Medulla oblongata (tissue), 1 donor: ENCODE results near the gene COMMD6.
"Not testable (repeated sequence)": the region's sequence is repeated elsewhere in the genome, so short reads cannot be mapped to it uniquely, and the experiment has no call there.

ENCODE experiments used
- DNase-seq: peaks from one replicate; pipeline ENCODE4 v3.0.0-alpha.2; 2015; ENCODE audit errors: extremely low spot score

COMMD6 gene

GRCh38 chr13:75537401-75538365 is at the start of gene COMMD6:
COMMD6 (minus strand) TSS chr13:75537841; CDS start chr13:75537805, 36 bp downstream.
- peak; percentile 88 for DNase-seq

DNA sequence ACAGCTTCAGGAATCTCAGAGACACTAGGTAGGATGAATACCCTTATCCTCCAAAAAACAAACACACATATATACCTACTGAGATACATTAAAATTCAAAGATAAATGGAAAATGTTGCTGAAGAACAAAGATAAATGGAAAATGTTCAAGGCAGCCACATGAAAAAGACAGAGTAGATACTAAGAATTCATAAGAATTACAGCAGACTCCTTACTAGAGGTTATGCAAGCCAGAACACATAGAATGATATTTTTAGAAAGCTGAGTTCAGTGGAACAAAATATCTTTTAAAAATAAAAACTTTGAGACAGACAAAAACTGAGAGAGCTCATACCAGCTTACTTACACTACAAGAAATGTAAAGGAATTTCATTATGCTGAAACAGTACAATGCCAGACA is 47.5 kb upstream of the COMMD6 start:
- no peak for DNase-seq

DNA sequence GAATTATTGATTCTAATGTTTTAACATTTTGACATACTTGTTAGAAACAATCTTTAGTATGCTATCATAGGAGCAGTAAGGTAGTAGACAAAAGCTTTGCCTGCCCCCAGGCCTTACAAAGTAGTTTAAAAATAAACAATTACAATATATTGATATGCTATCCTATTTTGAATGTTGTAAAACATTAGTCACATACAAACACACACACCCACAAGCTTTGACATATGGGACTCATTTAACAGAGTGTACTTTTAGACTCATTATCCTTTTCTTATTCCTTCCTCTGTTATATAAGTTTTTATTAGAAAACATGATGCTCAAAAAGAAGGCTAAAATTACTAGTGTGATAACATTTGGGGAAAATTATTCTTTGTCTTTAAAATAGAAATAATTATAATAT is 45.5 kb upstream of the COMMD6 start:
- no peak for DNase-seq

DNA sequence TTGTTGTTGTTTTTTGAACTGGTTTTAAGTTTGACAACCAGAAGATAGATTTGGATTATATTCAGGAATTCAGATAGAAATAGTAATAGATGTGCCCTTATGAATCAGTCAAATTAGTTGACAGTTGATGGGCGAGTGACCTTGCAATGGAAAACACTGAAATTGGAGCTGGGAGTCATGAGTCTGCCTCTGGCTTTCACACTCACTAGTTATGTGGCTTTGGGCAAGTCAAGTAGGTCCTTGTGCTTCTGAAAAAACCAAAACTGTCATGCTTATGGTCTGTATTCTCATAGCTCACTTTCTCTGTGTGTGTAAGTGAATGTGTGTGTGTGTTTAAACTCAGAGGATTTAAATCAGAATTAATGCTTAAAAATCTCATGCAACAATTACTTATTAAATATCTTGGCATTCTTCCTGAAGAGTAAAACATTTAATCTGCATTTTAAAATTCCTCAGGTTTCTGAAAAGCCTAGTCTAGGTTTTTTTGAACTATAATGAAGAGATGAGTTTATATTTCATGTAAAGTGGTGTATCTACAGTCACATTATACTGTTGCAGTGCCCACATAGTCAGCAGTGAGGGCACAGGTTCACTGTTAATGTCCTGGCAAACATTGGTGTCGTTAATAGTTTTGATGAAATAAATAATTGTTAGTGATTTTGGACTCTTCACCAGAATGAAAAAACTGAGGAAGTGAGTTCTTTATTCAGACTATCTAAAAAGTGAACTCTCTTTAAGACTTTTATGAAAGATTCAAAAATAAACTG is 44.4 kb upstream of the COMMD6 start:
- DNase-seq: no peak

- DNase-seq: no peak
Measured at GRCh38 chr13:75579529-75579928, 41.9 kb upstream of the COMMD6 start.

DNA sequence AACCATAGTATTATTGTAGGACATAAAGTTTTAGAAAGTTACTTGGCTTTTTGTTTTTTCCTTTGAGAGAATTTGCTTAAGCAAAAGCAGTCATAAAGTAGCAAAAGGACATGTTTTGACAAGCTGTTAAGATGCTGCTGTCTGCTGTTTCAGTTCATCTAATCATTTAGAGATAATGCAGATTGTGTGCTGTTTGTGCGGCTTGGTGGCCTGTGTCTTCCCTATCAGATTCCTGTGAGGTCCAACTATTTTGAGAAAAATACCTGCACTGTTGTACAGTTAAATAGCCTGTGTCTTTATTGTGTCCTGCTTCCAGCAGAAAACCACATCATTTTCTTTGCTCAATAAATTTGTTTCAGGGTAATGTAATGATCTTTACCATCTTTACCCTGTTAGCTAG is 31.9 kb upstream of the COMMD6 start:
- no peak for DNase-seq

DNA sequence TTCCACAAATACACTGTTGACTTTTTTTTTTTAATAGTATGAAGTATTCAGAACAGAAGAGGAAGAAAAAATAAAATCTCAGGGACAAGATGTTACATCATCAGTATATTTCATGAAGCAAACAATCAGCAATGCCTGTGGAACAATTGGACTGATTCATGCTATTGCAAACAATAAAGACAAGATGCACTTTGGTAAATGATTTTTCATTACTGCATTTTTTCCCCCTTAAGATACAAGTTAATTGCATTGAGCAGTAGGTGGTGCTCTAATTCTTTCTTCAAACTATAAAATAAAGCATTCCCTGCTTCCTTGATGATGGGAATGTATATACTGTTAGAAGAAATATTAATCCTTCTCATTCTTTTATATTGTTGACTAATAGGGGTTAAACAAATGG is 29.0 kb upstream of the COMMD6 start:
- no peak for DNase-seq

DNA sequence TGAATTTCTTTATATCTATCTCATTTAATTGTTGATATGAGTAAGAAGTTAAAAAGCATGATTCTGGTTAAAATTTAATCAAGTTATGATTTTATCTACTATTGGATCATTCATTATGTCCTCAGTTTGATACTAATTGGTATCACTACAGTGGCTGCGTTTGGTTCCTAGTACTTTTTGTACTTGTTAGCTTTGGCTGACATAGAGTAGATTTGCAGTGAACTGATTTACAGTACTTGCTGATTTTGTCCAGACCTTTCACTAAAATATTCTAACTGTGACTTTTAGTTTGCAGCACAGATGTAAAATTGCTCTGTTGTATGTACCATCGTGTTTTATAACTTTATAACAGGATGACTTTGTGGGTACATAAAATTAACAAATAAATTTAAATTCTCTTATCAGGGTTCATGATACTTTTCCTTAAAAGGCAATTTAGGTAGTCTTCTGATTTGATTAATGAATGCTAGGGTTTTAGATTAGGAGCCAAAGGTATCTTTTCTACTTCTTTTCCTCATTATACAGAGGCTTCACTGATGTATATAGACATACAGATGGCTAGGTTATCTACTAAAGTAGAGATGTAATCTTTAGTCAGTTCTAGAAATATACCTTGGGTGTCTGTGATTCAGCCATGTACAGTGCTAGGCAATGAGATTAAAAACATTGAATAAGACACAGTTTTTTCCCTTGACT is 20.7 kb upstream of the COMMD6 start:
- no peak for DNase-seq

DNA sequence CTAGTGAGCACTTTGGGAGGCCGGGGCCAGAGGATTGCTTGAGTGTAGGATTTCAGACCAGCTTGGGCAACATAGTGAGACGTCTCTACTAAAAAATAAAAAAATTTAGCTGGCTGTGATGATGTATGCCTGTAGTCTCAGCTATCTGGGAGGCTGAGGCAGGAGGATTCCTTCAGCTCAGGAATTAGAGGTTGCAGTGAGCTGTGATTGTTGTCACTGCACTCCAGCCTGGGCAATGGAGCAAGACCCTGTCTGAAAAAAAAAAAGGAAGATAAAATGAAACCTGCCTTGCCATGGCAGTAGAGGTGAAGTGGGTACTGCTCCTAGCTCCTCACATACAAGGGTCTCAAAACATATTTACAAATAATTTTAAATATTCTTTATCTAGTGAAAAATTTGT is 19.3 kb upstream of the COMMD6 start:
- no peak for DNase-seq

DNA sequence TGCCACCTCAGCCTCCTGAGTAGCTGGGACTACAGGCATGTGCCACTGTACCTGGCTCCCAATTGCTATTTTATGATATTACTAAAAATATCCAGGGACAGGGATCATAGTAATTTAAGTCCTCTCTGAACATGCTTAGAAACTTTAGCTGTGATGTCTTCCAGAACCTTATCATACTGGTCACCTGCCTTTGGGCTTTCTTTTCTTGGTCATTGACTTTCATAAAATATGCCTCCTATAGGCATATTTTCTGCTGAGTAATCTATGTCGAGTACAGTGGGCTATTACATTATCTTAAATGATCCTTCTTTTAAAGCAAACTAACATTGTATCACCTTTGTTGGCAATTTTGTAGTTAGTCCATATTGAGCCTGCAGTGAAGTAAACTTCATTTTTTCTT is 18.2 kb upstream of the COMMD6 start:
- DNase-seq: no peak

DNA sequence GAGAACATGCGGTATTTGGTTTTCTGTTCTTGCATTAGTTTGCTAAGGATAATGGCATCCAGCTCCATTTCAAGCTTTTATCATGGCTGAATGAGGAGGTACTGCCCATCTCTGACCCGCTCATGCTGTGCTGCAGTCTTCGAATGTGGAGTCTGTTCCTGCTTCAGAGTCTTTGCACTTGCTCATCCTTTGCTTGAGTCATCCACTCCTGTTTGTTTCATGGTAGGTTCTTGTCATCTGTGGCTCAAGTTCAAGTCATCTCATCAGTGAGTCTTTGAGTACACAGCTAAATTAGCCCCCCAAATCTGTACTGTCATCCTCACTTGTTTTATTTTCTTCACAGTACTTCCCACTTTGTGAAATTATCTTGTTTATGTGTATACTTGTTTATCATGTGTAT is 17.3 kb upstream of the COMMD6 start:
- no peak for DNase-seq

DNA sequence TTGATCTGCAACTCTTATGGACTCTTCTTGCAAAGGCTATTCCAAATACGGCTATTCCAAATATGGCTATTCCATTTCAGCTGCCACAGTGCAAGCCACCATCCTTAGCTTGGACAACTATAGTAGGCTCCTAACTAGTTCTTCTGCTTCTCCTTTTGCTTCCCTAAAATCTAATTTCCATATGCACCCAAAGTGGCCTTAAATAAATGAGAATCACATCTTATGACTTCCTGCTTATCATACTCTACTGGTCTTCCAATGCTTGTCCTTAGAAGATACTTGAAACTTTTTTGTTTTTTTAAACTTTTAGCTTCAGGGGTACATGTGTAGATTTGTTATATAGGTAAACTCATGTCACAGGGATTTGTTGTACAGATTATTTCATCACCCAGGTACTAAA is 16.8 kb upstream of the COMMD6 start:
- no peak for DNase-seq

DNA sequence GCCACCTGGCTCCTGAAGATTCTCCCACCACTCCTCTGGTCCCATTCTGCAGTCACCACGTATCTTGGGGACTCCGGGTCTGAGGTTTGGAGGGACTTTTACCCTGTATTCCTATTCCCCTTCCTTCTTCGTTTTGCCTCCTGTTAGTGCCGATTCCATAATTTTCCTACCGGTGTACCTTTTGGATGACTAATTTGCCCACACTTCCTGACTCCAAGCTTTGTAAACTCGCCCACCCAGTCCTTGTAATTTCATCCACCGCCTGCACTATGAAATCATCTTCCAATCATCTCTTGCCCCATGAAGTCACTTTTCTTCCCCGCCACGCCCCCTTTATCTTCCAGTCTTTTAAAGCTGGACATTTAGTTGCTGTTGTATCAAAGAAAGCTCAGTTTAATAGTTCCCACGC is 12.5 kb upstream of the COMMD6 start:
- no peak for DNase-seq

DNA sequence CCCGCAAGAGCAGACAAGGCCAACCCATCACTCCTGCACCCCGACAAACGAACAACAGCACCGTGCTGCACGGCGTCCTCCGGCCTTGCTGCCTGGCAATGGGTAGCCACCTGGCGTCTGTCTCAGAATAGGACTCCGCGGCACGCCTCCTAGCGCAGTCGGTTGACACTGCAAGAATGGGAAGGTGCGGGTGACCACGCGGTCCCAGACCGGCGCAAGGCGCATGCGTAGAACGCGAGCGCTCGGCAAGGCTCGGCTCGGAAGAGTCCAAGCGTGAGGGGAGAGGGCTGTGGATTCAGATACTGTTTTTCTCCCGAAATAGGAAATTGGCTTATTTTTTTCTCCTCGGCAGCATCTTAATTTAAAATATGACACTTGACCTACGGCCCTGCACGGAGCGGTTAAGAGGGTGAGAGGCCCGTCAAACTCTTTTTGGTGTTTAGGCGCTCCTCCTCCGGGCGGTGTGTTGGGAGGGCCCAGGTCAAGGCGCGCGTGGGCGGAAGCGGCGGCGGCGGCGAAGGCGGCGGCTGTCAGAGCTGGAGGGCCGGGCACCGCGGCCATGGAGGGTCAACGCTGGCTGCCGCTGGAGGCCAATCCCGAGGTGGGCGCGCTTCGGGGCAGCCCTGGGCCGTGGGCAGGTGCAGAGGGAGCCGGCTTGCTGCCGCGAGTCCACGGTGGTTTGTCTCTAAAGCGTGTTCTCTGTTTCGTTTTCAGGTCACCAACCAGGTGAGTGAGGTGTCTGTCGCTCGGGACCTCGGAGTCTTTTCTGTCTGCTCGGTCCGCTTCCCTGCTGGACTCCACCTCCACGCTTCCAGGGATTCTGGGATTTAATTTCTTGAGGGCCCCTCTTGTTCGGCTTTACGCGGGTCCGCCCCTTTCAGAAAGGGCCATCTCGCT is 11.9 kb upstream of the COMMD6 start, which contains the start of gene UCHL3:
Gene UCHL3, plus strand, starts transcription at position 530 of the 897 bp plus-strand sequence. Its CDS starts 30 bp downstream, at position 560.
- peak; percentile 97 for DNase-seq

GRCh38 chr13:75547917-75548316 is 10.3 kb upstream of the COMMD6 start:
- no peak for DNase-seq

DNA sequence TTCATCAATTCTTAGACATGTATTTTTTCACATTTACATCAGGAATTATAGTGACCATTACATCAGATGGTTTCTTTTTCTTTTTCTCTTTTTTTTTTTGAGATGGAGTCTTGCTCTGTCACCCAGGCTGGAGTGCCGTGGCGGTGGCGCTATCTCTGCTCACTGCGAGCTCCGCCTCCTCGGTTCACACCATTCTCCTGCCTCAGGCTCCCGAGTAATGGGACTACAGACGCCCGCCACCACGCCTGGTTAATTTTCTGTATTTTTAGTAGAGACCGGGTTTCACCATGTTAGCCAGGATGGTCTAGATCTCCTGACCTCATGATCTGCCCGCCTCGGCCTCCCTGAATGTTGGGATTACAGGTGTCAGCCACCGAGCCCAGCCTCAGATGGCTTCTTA is 7.7 kb upstream of the COMMD6 start:
- not testable (repeated sequence) for DNase-seq

DNA sequence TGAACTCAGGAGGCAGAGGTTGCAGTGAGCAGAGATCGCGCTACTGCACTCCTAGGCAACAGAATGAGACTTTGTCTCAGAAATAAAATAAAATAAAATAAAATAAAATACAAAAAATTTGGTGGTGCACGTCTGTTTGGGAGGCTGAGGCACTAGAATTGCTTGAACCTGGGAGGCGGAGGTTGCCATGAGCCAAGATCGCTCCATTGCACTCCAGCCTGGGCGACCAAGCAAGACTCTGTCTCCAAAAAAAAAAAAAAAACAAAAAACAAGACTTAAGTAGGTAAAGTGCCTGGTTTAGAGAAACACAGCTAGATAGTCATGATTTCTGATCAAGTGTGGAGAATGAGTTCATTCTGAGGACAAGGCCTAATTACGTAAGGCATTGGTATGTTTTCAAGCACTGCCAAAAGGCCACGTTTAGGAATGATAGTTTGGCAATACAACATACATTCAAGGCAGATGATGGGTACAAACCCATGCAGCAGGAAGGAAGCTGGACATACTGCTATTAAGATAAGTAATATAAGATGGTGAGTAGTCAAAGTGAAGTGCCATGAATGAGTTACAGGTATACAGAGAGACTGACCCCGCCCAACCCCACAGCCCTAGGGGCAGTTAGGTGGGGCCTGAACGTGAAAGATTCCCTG is 7.2 kb upstream of the COMMD6 start:
- DNase-seq: no peak

- no peak for DNase-seq
Measured at GRCh38 chr13:75541961-75542360, 4.3 kb upstream of the COMMD6 start.

GRCh38 chr13:75541287-75541686 is 3.6 kb upstream of the COMMD6 start:
- peak; percentile 74 for DNase-seq

- no peak for DNase-seq
Measured at GRCh38 chr13:75533861-75534260, 3.8 kb downstream of the COMMD6 start.
